ENCODE measurements around the gene KDM3A.

DNA sequence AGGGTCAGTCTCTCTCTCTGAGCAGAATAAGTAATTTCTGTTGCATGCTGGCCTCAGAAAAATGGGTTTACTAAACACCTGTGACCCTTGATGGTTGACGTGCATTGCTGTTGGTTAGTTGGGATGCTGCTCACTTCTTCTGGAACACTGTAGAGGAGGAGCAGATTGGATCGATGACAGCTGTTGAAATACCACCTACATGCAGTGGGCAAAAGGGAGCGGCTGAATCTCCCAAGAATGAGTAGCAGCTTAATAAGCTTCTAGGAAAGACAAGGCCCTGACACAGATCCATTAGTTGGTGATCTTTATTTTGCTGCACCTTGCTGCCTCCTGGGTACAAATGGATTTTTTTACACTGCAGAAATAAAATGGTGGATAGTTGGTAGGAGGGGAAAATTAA, 43.2 kb downstream of the KDM3A start:
- TF ChIP-seq SRF (IDR thresholded peaks at IDR 0.05; ENCODE audit: low read depth), result no peak
- TF ChIP-seq EZH2 (IDR thresholded peaks at IDR 0.05), result no peak
- TF ChIP-seq ZNF274 (IDR thresholded peaks at IDR 0.05; ENCODE audit: low read depth, low read length), result no peak
- no peak for TF ChIP-seq CTCF (IDR thresholded peaks at IDR 0.05 in 2 of 3, conservative IDR thresholded peaks at IDR 0.05 in 1 of 3; ENCODE audit: borderline replicate concordance in 1 of 3, insufficient read depth in 1 of 3, low read depth in 2 of 3, low read length in 2 of 3)
- TF ChIP-seq, protein P1, sequence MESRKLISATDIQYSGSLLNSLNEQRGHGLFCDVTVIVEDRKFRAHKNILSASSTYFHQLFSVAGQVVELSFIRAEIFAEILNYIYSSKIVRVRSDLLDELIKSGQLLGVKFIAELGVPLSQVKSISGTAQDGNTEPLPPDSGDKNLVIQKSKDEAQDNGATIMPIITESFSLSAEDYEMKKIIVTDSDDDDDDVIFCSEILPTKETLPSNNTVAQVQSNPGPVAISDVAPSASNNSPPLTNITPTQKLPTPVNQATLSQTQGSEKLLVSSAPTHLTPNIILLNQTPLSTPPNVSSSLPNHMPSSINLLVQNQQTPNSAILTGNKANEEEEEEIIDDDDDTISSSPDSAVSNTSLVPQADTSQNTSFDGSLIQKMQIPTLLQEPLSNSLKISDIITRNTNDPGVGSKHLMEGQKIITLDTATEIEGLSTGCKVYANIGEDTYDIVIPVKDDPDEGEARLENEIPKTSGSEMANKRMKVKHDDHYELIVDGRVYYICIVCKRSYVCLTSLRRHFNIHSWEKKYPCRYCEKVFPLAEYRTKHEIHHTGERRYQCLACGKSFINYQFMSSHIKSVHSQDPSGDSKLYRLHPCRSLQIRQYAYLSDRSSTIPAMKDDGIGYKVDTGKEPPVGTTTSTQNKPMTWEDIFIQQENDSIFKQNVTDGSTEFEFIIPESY (IDR thresholded peaks at IDR 0.05; ENCODE audit: extremely low read depth, insufficient replicate concordance, low read length), result no peak
- TF ChIP-seq POLR2AphosphoS5 (IDR thresholded peaks at IDR 0.05; ENCODE audit: low read depth, low read length), result no peak
- TF ChIP-seq ELF1 (IDR thresholded peaks at IDR 0.05; ENCODE audit: borderline replicate concordance, low read depth), result no peak
- no peak for TF ChIP-seq ATF3 (IDR thresholded peaks at IDR 0.05)
- TF ChIP-seq EGR1 (IDR thresholded peaks at IDR 0.05; ENCODE audit: low read depth), result no peak
- TF ChIP-seq REST (IDR thresholded peaks at IDR 0.05; ENCODE audit: low read depth), result no peak
- TF ChIP-seq POLR2A (IDR thresholded peaks at IDR 0.05; ENCODE audit: borderline replicate concordance, extremely low read depth, insufficient read depth, insufficient read length), result no peak
